Femur (tissue), 1 donor: ENCODE results near the gene TRIO.
"Not testable (repeated sequence)": the region's sequence is repeated elsewhere in the genome, so short reads cannot be mapped to it uniquely, and the experiment has no call there.

Experiments used
- DNase-seq: peaks from one replicate; pipeline ENCODE4 v3.0.0-alpha.2; 2017

TRIO gene

GRCh38 chr5:14189680-14190079 is 46.5 kb downstream of the TRIO start:
- no peak for DNase-seq

DNA sequence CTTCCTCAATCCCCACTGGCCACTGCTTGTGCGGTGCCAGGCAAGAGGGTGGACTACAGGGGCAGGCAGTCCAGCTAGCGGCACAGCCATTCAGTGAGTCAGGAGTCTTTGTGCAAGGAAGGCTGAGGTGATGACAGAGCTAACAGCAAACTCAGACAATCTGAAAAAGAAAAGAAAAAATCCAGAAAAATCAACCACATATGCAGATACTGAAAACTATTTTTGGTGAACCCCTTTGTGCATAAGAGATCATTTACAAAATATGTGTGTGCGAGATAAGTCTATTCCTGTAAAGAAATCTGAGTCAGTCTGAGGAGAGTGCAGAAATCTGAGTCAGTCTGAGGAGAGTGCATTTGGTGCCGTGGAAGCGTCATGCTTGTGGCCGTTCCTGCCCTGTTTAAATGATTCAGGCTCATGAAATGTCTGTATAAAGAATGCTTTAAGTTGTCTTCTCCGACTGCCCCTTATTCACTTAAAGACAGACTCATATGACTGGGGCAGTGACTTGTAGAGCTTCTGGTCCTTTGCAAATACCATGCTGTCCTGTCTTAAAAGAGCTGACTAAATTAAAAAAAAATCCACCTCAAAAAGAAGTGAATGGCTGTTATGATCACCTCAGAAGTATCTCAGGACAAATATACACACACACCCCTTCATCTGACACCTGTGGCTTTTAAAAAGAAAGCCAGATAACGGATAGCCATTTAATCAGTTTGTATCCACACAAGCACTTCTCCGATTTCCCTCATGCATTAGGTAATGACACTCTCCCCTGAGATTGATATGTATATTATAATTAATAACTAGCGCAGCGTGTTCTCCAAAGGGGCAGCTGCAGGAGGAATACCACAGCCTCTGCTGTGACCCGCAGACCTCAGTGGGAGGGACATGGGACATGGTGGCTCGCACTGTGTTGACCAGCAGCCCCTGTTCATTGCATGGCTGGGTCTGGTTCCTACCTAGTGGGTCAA is 47.3 kb downstream of the TRIO start:
- peak; percentile 34 for DNase-seq

DNA sequence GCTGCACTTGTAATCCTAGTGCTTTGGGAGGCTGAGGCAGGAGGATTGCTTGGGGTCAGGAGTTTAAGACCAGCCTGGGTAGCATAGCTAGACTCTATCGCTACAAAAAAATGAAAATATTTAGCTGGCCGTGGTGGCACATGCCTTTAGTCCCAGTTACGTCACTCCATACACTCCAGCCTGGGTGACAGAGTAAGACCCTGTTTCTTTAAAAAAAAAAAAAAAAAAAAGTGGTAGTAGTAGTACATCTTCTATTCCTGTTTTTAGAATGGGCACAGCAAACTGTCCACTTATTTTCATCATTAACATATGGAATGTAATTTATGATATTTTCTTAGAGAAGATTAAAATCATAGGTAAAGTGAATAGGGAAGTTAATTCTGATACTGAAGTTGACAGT is 48.2 kb downstream of the TRIO start:
- DNase-seq = no peak

DNA sequence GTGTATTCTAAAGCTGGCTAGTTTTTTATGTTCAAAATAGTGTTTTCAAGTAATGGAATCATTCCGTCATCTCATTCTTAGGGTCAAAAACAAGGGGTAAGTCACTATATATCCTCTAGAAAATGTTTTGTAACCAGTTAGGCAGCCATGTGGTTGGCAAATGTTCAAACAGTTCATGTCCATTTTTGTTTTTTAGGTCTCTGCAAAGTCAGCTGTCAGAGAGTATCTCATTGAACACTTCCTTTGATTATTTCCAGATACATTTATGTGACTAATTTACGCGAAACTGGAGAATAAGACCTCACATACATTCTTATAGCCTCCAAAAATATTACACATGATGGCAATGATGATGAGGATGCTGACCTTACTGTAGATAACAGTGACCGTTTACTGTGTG is 50.4 kb downstream of the TRIO start:
- no peak for DNase-seq

- no peak for DNase-seq
These were observed 52.4 kb downstream of the TRIO start for GRCh38 chr5:14195588-14195987.

DNA sequence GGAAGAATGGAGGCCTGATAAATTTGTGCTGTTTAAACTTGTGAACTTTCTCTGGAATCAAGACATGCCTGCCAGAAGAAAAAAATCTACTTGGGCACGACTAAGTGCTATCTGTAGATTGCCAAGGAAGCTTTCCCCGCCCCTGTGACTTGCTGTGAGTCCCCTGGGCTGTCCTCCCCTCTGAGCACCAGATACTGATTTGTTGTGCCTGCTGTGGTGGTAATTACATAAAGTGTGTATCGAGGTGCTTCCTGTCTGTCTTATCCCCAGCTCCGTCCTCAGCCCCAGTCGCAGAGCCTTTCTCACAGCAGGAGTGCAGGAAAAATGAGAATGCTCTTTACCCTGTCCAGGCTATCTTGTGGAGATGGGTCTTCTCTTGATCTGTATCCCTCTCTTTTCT is 53.9 kb downstream of the TRIO start:
- no peak for DNase-seq

DNA sequence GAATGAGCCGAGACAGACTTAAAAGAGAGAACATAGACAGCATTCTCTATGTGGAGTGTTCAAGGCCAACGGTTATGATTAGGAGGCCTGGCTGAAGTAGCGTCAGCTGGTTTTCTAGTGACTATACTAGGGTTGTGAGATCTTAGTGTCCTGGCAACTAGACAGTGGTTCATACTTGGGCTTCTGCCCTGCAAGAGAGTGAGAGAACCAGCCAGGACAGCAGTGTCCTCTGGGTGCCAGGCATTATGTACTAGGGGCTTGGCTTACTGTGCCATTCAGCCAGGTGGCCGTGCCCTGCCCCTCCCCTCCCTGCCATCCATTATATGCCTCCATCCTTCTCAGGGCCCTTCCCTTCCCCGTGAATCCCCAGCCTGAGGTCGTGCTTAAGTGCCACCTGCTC is 56.8 kb downstream of the TRIO start:
- DNase-seq = no peak

GRCh38 chr5:14200312-14200990 is 57.3 kb downstream of the TRIO start:
- no peak for DNase-seq

DNA sequence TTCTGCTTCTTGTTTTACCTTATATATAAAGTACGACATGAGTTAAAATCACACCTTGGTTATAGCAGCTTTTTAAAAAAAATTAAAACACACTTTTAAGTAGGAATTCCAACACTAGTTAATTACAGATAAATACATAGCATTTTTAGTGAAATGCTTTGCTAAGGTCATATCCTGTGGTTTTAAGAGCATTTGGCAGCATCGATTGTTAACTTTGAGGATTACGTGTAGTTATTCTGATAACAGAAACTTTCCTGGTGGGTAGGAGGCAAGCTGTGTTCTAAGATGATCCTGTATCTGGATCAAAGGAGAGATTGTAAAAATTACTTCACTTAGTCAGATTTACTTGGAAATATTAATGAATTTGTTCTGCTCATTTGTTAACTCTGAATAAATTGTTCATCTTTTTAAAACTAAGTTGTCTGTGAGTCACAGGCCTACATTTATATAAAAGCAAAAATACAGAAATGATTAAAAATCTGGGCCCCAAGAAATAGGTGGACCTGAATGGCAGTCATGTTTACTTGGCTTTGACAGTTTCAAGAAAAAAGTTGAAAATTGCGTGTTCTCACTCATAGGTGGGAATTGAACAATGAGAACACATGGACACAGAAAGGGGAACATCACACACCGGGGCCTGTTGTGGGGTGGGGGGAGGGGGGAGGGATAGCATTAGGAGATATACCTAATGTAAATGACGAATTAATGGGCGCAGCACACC is 58.3 kb downstream of the TRIO start:
- no peak for DNase-seq

DNA sequence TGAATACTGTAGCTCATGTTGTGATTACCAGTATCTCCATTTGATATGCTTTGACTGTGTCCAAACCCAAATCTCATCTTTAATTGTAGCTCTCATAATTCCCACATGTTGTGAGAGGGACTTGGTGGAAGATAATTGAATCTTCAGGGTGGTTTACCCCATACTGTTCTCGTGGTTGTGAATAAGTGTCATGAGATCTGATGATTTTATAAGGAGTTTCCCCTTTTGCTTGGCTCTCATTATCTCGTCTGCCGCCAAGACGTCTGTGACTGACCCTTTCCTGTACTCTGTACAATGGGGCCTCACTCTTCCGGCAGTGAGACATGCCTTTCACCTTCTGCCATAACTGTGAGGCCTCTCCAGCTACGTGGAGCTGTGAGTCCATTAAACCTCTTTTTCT is 59.3 kb downstream of the TRIO start:
- no peak for DNase-seq

DNA sequence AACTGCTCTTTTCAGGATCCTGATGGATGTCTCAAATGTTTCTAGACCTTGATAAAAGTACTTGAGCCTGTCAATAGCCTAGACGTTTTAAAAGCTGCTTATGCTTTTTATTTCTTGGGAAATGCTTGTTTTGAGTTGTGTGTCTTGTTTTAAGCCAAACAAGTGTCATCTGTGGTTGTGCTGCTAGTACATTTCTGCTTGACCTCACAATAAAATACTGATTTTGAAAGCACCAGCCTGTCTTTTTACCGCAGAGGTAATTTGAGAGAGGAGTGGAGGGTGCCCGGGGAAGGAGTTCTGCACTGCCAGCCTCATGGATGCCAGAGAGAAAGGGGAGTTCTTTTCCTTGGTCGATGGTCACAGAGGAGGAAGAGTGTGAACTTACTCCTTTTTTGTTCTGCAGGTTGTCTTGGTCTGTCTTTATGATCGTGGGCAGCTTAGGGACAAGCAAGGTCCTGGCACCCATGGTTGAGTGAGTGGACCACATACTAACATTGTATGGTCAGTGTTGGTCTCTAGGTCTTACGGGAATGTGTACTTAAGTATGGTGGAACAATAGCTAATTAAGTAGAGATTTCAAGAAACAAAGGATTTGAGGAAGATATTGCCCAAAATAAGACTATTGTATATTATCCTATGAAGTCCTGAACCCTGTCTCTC is 61.0 kb downstream of the TRIO start:
- no peak for DNase-seq

- DNase-seq = peak; percentile 62
These were observed 61.7 kb downstream of the TRIO start for GRCh38 chr5:14204785-14205321.

DNA sequence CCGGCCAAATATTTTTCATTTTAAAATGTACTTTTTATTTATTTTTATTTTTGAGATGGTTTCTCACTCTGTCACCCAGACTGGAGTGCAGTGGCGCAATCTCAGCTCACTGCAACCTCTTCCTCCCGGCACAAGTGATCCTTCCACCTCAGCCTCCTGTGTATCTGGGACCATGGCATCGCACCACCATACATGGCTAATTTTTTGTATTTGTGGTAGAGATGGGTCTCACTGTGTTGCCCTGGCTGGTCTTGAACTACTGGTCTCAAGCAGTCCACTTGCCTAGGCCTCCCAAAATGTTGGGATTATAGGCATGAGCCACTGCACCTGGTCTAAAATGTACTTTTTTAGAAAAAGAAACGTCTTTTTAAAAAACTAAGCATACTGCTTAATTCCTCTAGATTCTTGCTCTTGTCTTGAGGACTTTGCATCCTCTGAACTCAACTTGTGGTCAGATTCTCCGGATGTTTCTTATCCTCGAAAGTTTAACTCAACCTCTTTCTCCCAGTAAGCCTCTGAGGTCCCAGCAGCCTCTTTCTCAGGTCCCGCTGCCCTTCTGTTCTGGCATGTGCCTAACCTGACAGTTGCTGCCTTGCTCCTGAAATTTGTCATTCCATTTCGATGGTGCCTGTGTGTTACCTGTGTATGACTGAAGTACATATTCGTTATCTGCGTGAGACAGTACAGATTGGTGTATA is 63.0 kb downstream of the TRIO start:
- DNase-seq = no peak

GRCh38 chr5:14207428-14207827 is 64.3 kb downstream of the TRIO start:
- DNase-seq = not testable (repeated sequence)

DNA sequence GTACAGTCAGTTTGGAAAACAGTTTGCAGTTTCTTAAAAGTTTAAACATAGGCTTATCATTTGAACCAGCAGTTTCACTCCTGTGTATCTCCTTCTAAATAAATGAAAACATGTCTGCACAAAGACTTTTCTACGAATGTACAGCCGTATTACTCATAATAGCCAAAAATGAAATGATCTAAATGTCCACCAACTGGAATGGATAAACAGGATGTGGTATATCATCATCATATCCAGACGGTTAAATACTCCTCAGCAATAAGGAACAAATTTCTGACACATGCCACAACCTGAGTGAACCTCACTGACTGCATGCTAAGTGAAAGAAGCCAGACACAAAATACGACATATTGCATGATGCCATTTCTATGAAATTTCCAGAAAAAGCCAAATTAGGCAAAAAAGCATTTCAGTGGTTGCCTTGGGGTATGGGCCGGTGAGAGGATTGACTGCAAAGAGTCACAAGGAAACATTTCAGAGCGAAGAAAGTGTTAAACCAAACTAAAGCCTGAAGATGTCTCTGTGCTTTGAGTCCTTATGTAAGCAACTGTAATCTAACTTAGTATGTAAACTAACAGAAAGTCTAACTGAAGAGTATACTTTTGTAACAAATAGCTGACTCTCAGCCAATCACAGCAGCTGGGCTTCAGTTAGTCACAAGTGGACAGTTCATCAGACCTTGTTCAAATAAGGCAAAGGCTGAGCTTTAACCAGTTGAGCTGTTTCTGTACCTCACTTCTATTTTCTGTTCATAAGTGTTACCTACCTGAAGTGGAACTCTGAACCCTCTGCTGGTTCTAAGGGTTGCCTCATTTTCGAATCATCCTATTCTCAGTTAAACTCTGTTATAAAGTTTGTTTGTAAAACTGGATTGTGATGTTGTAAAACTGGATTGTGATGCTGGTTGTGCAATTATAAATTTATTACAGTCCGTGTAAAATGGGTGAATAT is 65.2 kb downstream of the TRIO start:
- DNase-seq = no peak

DNA sequence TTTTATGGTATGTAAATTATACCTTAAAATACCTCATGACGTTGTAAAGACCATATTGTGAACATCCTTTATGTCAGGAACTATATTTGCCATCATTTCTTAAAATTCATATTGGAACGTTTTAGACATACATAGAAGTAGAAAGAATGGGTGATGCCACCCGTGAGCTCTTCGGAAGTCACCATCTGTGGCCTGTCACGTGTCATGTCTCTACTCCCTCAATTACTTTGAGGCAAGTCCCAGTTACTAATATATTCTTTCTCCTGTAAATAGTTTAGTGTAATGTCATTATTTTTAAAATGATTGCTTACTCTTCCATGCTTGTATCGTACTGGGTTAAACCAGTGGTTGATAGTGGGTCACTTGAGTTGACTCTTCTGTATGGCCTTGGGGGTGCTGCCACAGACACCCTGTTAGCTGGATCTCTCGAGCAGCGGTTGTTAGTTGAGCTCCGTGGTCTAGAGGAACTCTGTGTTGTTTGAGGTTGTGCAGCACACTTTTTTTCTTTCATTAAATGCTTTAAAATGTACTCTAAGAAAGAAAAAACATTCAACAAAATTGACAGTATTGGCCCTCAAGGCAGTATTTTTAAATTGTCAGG is 66.2 kb downstream of the TRIO start:
- no peak for DNase-seq

- no peak for DNase-seq
These were observed 66.7 kb downstream of the TRIO start for GRCh38 chr5:14209836-14210235.

DNA sequence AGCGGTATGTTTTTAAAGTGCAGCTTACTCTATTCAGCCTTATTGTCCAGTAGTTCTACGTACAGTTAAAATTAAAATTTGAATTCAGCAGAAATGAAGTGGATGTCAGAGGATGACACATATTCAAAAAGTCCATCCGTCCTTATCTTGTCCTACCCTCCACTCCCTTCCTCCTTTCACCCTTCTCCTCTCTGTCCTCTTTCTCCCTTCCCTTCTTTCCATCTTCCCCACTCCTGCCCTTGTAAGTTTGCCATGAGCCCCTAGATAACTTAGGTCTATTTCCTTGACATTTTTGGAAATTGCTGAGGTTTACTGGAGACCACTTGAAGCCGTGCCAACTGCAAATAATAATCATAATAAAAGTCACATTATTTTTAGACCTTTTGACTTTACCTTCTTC is 67.6 kb downstream of the TRIO start:
- no peak for DNase-seq

- no peak for DNase-seq
These were observed 69.0 kb downstream of the TRIO start for GRCh38 chr5:14211818-14212803.
